ENCODE data around the gene ABR. TPM values are rescaled to one million over a fixed set of nuclear protein-coding genes. Genes with fewer than 3 reads are reported as not detected.

The ABR gene
- total RNA-seq, 1 donor from 2014 or later, result 92.7 TPM

DNA sequence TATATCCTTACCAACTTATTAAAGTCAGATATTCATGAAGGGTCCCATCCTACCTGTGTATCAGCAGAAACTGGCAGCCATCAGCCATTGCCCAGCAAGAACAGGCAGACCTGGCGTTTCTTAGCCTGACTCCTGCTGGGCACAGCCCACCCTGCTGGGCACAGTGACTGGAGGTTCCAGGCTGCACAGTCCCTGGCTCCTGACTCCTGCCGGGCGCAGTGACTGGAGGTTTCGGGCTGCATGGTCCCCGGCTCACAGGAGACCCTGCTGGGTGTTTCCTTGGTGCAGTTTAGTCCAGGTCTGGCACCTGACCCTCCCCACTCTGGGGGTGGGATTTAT, 176.2 kb downstream of the ABR start:
- no peak overlapping the region for H3K4me3 Mint-ChIP-seq
- H3K27ac Mint-ChIP-seq, result no peak overlapping the region
- peaks cover 8% of the 10 kb centered on the region for H3K4me1 Mint-ChIP-seq
- Histone ChIP-seq H3K27me3 (no peaks in the 10 kb centered on the region), H3K4me3 (no peak overlapping the region), H3F3A (ENCODE audit: low read depth) (peaks cover 4% of the 10 kb centered on the region), H3K9ac (no peak overlapping the region), H4K20me1 (ENCODE audit: low read depth) (peaks cover 7% of the 10 kb centered on the region), H3K9me3 (ENCODE audit: low read depth) (no peaks in the 10 kb centered on the region), H3K4me1 (no peaks in the 10 kb centered on the region), H3K79me2 (ENCODE audit: low read depth) (no peaks in the 10 kb centered on the region), H3K36me3 (no peaks in the 10 kb centered on the region), H3K27ac (no peak overlapping the region), H2AFZ (replicated peaks) (no peak overlapping the region), H3K4me2 (no peak overlapping the region)
- no peaks in the 10 kb centered on the region for H3K9me3 Mint-ChIP-seq
- no peak for DNase-seq (ENCODE audit: low spot score)
- TF ChIP-seq EZH2phosphoT487 (IDR thresholded peaks at IDR 0.05) (no peak), EZH2 (IDR thresholded peaks at IDR 0.05) (no peak)
- TF ChIP-seq, protein P1, sequence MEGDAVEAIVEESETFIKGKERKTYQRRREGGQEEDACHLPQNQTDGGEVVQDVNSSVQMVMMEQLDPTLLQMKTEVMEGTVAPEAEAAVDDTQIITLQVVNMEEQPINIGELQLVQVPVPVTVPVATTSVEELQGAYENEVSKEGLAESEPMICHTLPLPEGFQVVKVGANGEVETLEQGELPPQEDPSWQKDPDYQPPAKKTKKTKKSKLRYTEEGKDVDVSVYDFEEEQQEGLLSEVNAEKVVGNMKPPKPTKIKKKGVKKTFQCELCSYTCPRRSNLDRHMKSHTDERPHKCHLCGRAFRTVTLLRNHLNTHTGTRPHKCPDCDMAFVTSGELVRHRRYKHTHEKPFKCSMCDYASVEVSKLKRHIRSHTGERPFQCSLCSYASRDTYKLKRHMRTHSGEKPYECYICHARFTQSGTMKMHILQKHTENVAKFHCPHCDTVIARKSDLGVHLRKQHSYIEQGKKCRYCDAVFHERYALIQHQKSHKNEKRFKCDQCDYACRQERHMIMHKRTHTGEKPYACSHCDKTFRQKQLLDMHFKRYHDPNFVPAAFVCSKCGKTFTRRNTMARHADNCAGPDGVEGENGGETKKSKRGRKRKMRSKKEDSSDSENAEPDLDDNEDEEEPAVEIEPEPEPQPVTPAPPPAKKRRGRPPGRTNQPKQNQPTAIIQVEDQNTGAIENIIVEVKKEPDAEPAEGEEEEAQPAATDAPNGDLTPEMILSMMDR (IDR thresholded peaks at IDR 0.05), result no peak
- peaks cover 7% of the 10 kb centered on the region for H3K27me3 Mint-ChIP-seq (ENCODE audit: insufficient read depth, low read depth)
- H3K36me3 Mint-ChIP-seq, result peaks cover 20% of the 10 kb centered on the region

DNA sequence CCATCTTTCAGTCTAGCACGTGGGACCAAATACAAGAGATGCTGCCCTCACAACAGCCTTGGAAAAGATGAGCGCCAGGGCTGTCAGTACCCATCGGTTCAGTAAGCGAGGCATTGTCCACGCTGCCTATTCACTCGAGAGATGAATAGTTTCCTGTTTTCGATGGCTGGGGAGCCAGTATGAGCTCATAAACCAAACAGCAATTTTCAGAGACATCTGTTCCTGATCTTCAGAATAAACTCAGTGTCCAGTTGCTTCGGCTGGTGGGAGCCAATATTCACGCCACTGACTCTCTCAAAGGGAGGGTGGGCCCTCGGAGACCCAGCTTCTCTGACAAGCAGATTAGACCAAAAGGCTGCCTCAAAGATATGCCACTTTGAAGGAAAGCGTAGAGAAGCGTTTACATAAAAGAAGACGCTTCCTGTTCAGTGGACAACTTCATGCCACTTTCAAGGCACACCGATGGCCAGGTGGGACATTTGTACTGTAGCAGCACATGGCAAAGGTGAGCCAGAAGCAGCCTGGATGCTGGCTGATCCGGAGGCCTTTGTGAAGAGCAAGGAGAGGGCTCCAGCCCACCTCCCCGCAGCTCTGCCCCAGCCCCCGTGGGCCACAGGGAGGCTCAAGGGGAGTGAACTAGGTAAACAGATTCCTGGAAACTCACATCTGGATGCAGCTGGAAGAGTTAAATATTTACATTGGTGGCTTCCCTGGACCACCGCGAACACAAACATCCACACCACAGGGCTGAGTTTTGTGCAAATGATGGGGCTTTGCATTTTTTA, 176.8 kb downstream of the ABR start:
- Histone ChIP-seq H2AFZ (replicated peaks) (no peak overlapping the region), H3K27me3 (no peaks in the 10 kb centered on the region), H3K79me2 (ENCODE audit: low read depth) (peaks cover 4% of the 10 kb centered on the region), H3K27ac (no peak overlapping the region), H3K4me1 (peaks cover under 1% of the 10 kb centered on the region), H4K20me1 (ENCODE audit: low read depth) (peaks cover 7% of the 10 kb centered on the region), H3K9me3 (ENCODE audit: low read depth) (no peaks in the 10 kb centered on the region), H3K36me3 (no peaks in the 10 kb centered on the region), H3K4me3 (no peak overlapping the region), H3K9ac (no peak overlapping the region), H3F3A (ENCODE audit: low read depth) (peaks cover 5% of the 10 kb centered on the region), H3K4me2 (no peak overlapping the region)
- no peaks in the 10 kb centered on the region for H3K9me3 Mint-ChIP-seq
- H3K36me3 Mint-ChIP-seq, result peaks cover 17% of the 10 kb centered on the region
- H3K27me3 Mint-ChIP-seq (ENCODE audit: insufficient read depth, low read depth), result peaks cover 7% of the 10 kb centered on the region
- TF ChIP-seq EZH2 (IDR thresholded peaks at IDR 0.05) (no peak), EZH2phosphoT487 (IDR thresholded peaks at IDR 0.05) (no peak)
- TF ChIP-seq, protein P1 (IDR thresholded peaks at IDR 0.05), result no peak
- no peak overlapping the region for H3K4me3 Mint-ChIP-seq
- no peak for DNase-seq (ENCODE audit: low spot score)
- H3K27ac Mint-ChIP-seq, result no peak overlapping the region
- H3K4me1 Mint-ChIP-seq, result peaks cover 13% of the 10 kb centered on the region

DNA sequence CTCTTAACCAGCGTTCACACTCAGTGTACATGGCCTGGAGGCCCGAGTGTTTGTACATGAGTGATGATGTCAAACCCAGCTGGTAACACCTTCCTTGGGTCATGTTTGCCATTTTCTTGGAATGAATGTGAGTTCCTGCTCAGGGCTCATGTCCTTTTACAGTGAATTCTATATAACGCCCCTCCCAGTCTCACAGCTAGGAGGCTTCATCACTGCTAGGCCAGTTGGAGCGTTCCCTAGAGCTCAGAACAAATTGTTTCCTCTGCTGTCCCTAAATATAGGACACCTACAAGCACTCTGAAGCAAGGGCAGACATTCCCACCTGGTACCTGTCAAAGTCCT, 177.4 kb downstream of the ABR start:
- Histone ChIP-seq H3K79me2 (ENCODE audit: low read depth) (peaks cover 10% of the 10 kb centered on the region), H2AFZ (replicated peaks) (no peak overlapping the region), H3K4me3 (no peak overlapping the region), H3K4me1 (peaks cover 4% of the 10 kb centered on the region), H3K4me2 (no peak overlapping the region), H3F3A (ENCODE audit: low read depth) (peaks cover 5% of the 10 kb centered on the region), H3K9me3 (ENCODE audit: low read depth) (no peaks in the 10 kb centered on the region), H4K20me1 (ENCODE audit: low read depth) (peaks cover 10% of the 10 kb centered on the region), H3K27ac (no peak overlapping the region), H3K36me3 (no peaks in the 10 kb centered on the region), H3K27me3 (no peaks in the 10 kb centered on the region), H3K9ac (no peak overlapping the region)
- Mint-ChIP-seq H3K27ac (no peak overlapping the region), H3K36me3 (peaks cover 16% of the 10 kb centered on the region), H3K4me3 (no peak overlapping the region), H3K9me3 (no peaks in the 10 kb centered on the region), H3K4me1 (peaks cover 16% of the 10 kb centered on the region), H3K27me3 (ENCODE audit: insufficient read depth, low read depth) (peaks cover 7% of the 10 kb centered on the region)
- no peak for TF ChIP-seq EZH2 (IDR thresholded peaks at IDR 0.05)
- TF ChIP-seq EZH2phosphoT487 (IDR thresholded peaks at IDR 0.05), result no peak
- TF ChIP-seq, protein P1 (IDR thresholded peaks at IDR 0.05), result no peak
- no peak for DNase-seq (ENCODE audit: low spot score)
